CD1c-positive myeloid dendritic cell (primary cell): Measurements from ENCODE around the gene TACC3.

Experiments
- DNase-seq: peaks from one replicate; pipeline ENCODE4 v3.0.0-alpha.2; 2016; ENCODE audit errors: extremely low spot score

TACC3 gene

DNA sequence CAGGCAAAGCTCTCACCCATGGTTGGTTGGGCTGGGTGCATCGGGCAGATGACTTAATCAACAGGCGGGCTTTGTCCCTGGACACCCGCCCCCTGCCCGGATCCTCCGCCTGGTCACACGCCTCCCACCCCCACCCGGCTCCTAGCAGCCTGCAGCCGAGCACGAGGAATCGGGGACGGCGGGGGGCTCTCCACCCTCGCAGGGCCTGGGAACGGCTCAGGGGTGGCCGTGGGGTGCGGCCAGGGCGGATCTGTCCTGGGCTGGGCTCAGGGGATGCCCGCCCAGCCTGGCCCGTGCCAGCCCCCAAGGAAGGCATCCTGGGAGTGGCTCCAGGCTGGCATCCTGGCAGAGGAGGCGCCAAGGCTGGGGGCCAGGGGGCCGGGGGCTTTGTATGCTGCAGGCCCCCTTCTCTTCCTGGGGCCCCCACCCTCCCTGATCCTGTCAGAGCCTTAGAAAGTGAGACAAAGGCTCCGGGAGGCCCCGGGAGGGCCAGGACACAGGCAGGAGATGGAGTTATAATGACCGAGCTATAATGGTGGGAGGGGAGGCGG, 39.3 kb downstream of the TACC3 start:
- DNase-seq, result no peak

DNA sequence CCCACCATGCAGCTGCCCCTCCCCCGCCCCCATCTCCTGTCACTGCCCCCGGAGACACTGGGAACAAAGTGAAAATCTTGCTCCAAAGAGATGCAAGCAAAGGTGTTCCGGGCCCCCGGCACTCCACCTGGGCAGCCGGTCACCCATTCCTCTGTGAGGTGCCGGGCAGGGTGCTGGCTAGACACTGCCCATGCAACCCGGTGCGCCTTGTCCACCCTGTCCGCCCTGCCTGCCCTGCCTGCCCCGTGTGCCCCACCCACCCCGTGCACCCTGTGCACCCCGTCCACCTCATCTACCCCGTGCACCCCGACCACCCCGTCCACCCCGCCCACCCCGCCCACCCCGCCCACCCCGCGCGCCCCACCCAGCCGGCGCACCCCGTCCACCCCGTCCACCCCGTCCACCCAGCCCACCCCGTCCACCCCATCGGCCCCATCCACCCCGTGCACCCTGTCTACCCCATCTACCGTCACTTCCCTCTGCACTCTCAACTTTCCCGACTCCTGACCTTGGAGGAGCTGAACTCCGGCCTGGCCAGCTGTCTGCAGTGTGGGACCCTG, 39.9 kb downstream of the TACC3 start:
- DNase-seq, result no peak

DNA sequence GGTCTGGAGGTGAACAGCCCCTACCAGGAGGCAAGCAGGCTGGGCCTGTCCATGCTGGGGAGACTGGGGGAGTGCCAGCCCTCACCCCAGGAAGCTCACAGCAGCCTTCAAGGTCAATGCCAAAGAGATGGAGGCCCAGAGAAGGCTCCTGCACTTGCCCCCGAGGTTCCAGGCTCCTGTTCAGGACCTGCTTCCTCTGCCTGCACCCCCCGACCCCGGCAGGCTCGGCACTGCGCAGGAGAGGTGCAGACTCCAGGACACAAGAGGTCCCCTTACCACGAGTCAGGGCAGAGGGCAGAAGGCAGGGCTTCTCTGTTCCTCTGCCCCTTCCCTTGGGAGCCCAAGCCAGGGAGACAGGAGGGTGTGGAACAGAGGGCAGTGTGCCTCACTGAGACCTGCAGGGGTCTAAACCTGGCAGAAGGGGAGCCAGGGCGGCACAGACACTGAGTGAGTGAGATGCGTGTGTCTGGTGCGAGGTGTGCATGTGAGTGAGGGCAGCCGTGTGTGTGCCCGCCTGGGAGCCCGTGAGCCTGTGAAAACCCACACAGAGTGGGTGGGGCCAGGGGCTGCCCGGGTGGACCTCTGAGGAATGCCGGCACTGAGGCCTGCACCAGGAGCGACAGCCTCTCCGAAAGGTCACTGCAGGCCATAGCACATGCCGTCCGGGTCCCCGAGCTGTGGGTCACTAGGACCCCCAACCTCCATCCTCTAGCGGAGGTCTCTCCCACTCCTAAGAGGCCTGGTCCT, 41.1 kb downstream of the TACC3 start:
- DNase-seq, result no peak

GRCh38 chr4:1763070-1763549, 41.8 kb downstream of the TACC3 start:
- DNase-seq, result no peak

- DNase-seq, result peak; percentile 13
These were observed 42.3 kb downstream of the TACC3 start for GRCh38 chr4:1763550-1764080.

DNA sequence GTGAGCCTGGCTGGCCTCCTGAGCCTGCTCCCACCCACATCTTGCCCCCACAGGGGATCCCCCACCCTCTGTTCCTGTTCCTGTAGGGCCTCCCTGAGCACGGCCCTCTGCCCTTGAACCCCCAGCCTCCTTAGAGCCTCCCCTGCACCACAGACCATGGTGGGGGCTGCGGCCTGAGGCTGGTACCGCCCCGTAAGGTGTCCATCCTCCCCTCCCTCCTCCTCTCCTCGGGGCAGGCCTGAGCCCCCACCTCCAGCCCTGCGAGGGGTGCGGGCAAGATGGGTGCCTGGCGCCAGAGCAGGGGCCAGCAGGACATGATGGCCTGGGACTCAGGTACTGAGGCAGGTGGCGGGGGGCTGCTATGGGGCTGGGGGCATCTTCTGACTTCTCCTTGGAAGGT, 43.3 kb downstream of the TACC3 start:
- no peak for DNase-seq

GRCh38 chr4:1765409-1766072, 44.2 kb downstream of the TACC3 start:
- no peak for DNase-seq

GRCh38 chr4:1766106-1767060, 45.1 kb downstream of the TACC3 start:
- no peak for DNase-seq

- no peak for DNase-seq
These were observed 45.9 kb downstream of the TACC3 start for GRCh38 chr4:1767061-1767769.

DNA sequence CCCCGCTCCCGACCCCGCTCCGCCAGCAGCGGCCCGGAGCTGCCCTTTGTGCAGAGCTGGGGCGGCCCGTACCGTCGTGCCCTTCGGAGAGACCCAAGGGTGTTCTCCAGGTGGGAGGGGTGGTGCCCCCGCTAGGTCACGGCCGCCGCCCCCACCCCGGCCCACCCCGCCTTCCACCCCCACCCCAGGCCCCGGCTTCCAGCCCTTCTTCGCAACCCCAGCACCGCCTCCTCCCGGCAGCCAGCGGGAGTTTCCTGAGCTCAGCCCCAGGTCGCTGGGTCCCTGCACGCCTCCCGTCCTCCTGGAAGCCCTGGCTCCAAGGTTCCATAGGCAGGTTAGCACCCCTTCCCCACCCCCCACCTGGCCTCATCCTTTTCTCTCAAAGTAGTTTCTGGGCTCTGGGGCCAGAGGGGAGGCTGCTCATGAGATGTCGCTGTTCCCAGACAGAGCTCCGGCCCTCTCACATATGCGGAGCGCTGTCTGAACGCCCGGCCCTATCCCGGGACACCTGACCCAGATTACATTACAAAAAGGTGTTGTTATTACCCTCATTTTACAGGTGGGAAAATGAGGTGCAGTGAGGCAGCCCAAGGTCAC, 46.5 kb downstream of the TACC3 start:
- peak; percentile 17 for DNase-seq

DNA sequence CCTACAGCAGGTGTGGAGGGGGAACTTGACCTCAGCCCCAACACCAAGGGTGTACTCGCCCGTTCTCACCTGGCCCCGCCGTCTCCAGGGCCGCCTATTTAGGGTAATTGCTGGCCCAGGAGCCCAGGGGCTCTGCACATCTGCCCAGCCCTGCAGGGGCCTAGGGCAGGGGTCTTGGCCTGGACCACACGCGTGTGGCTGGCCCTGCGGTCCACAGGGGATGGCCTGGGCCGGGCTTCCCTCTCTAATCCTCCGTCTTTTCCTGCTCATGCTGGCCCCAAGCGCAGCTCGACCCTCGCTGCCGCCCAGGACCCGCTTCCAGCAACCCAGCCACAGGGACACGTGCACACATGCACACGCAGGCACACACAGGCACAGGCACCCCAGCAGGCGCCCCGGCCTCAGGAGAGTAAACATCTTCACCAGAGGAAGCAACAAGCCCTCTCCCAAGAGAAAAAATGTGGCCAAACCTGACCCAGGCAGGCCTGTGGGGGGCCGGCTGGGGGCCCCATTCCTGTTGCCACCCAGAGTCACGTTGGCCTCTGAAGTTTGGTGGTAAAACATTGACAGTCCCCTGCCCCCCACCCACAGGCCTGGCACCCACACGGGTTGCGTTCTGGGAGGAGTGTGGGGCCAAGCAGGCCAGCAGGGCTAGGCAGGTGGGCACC, 47.2 kb downstream of the TACC3 start:
- no peak for DNase-seq

DNA sequence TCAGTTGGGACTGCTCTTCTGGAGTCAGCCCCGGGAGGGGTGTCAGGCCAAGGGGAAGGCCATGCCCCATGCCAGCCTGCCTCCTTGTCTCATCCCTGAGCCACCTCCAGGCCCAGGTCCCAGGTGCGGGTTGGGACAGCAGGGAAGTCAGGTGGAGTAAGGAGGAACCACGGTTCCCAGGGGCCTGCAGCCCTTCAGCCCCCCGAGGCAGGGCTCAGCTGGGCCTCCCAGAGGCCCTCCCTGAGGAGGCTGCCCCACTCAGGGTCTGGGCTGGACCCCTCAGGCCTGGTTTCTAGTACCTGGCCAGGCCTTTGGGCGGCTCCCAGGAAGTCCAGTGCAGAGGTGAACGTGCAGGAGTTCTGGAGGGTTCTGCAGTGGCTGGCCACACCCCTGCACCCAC, 48.4 kb downstream of the TACC3 start:
- DNase-seq, result no peak

GRCh38 chr4:1770245-1770644, 48.9 kb downstream of the TACC3 start:
- no peak for DNase-seq

DNA sequence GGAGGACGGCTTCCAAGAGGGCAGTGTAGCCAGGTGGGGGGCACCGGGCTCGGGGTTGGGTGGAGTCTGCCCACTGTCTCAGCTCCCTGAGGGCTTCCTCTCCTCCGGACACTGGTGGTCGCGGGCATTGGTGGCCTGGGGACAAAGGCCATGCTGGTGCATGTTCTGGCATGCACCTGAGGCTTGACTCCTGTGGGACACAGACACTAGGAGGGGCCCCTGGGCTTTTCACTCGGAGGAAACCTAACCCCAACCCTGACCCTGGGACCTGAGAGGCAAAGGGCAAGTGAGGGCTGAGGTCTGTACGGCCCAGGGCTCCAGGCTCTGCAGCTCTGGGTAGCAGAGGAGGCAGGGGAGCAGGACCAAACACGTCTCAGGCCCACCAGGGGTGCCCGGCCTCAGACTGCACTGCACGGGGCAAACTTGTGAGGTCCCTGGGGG, 49.5 kb downstream of the TACC3 start:
- DNase-seq, result no peak

GRCh38 chr4:1771555-1772305, 50.4 kb downstream of the TACC3 start:
- no peak for DNase-seq

DNA sequence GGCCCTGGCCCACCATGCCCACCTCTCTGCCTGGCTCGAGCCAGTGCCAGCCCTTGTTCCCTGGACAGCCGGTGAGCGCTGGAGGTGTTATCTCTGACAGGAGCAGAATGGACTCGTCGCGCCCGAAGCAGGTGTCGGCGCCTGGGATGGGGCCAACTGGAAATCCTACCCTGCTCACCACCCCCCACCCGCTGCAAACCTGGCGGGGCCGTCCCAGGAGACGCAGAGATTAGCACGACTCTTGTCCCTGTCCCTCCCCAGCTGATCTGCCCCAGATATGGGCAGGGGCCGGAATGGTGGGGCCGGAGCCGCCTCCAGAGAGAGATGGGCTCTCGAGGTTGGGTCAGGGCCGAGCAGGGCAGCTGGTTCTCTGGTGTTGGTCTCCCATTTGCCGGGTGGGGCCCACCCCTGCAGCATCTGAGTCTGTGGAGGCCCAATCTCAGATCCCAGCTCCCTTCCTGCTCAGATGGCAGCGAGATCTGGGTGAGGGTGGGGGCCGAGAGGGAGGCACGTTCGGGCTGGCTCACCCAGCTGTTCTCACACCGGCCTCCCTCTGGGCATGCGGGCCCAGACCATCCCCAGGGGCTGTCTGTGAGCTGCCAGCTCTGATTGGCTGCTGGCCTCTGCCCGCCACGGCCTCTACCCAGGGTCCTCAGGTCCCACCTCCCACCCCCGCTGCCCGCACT, 51.7 kb downstream of the TACC3 start:
- DNase-seq, result no peak

- no peak for DNase-seq
These were observed 52.4 kb downstream of the TACC3 start for GRCh38 chr4:1773754-1774153.

- DNase-seq, result no peak
These were observed 54.6 kb downstream of the TACC3 start for GRCh38 chr4:1775731-1776500.
